Smooth muscle cell (in vitro differentiated cells): ENCODE measurements around the gene LCP2. TPM values are rescaled to one million over a fixed set of nuclear protein-coding genes. Genes with fewer than 3 reads are reported as not detected.

Experiments
- DNase-seq: peaks from one replicate; lab custom pipeline; 2025; ENCODE audit not compliant: unreplicated experiment; lab: John Stamatoyannopoulos, UW
- H2AFZ ChIP-seq: fragments of 200-600 bp; sonication (generic); 2 replicates; pipeline ENCODE4 v1.6.0; 2016; ENCODE audit warnings: antibody characterized with exemption, low read depth, mild to moderate bottlenecking
- H3F3A ChIP-seq: fragments of 200-600 bp; sonication (generic); 2 replicates; pipeline ENCODE4 v1.6.0; 2017; ENCODE audit warnings: antibody characterized with exemption, low read depth
- H3K27ac ChIP-seq: fragments of 200-600 bp; sonication (generic); 2 replicates; pipeline ENCODE4 v1.5.1; 2016; ENCODE audit warnings: low read depth, mild to moderate bottlenecking
- H3K27me3 ChIP-seq: fragments of 200-600 bp; sonication (generic); 2 replicates; pipeline ENCODE4 v1.6.1; 2016; ENCODE audit warnings: low read depth, mild to moderate bottlenecking
- H3K36me3 ChIP-seq: fragments of 200-600 bp; sonication (generic); 2 replicates; pipeline ENCODE4 v1.5.1; 2016; ENCODE audit warnings: low read depth
- H3K4me1 ChIP-seq: fragments of 200-600 bp; sonication (generic); 2 replicates; pipeline ENCODE4 v1.5.1; 2016; ENCODE audit warnings: low read depth
- H3K4me2 ChIP-seq: fragments of 200-600 bp; sonication (generic); 2 replicates; pipeline ENCODE4 v1.6.0; 2016; ENCODE audit warnings: mild to moderate bottlenecking
- H3K4me3 ChIP-seq: fragments of 200-600 bp; sonication (generic); 2 replicates; pipeline ENCODE4 v1.5.1; 2016; ENCODE audit warnings: mild to moderate bottlenecking
- H3K79me2 ChIP-seq: fragments of 200-600 bp; sonication (generic); 2 replicates; pipeline ENCODE4 v1.6.0; 2016; ENCODE audit warnings: low read depth, mild to moderate bottlenecking
- H3K9ac ChIP-seq: fragments of 200-600 bp; sonication (generic); 2 replicates; pipeline ENCODE4 v1.6.0; 2016; ENCODE audit warnings: low read depth
- H3K9me3 ChIP-seq: fragments of 200-600 bp; sonication (generic); replicated peaks from 2 replicates; pipeline ENCODE4 v1.5.1; 2016; ENCODE audit warnings: low read depth
- H4K20me1 ChIP-seq: fragments of 200-600 bp; sonication (generic); 2 replicates; pipeline ENCODE4 v1.6.0; 2016; ENCODE audit warnings: low read depth
- WGBS: methylation state at CpG from one replicate; pipeline ENCODE4 v1.1.7; 2016; ENCODE audit warnings: low lambda C conversion rate; 5-methylcytosine and 5-hydroxymethylcytosine counted together
- polyA plus RNA-seq: library from polyadenylated mRNA; unstranded; fragments of >200 nt; fragmentation: Nextera tagmentation; extraction: Ambion mirVana; gene quantifications from 2 replicates; pipeline ENCODE4 v1.2.1, GENCODE V29; 2016
- total RNA-seq: library from RNA; depleted of rRNA; stranded (reverse); fragments of >200 nt; gene quantifications from 2 replicates; pipeline ENCODE4 v1.2.3, GENCODE V29; 2014
- TF ChIP-seq, protein P1 (sequence below): fragments of 200-600 bp; sonication (generic); IDR thresholded peaks from 2 replicates; pipeline ENCODE4 v1.5.1; 2017; ENCODE audit warnings: borderline replicate concordance, mild to moderate bottlenecking, antibody characterized with exemption; ENCODE audit not compliant: insufficient read depth, poor library complexity, severe bottlenecking

The LCP2 gene
- total and polyA plus RNA-seq, 2 experiments from 2014 or later = 0.45 to 2.7 TPM

DNA sequence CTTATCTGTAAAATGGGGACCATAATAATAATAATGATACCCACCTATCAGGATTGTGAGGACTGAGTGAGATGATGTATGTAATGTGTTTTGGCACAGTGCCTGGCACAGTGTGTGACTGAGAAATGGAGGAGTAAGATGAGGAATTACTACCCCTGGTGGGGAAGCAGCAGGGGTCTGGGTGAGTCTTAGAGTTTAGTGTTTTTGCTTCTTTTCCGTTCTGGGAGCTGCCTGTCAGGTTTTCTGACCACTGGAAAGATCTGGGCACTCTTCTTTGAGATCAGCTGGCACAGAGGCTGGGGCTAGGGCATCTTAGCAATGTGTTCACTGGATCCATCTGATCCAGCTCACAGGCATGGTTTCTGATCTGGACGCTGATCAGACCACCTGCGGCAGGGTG is 8.5 kb downstream of the LCP2 start:
- Histone ChIP-seq H3K4me3 (no peak overlapping the region), H3F3A (no peaks in the 10 kb centered on the region), H3K79me2 (no peaks in the 10 kb centered on the region), H3K4me2 (no peak overlapping the region), H4K20me1 (no peaks in the 10 kb centered on the region), H3K27me3 (no peaks in the 10 kb centered on the region), H3K4me1 (no peaks in the 10 kb centered on the region), H3K27ac (no peak overlapping the region), H3K9me3 (no peaks in the 10 kb centered on the region), H3K36me3 (no peaks in the 10 kb centered on the region), H2AFZ (no peak overlapping the region), H3K9ac (no peak overlapping the region)
- TF ChIP-seq, protein P1, sequence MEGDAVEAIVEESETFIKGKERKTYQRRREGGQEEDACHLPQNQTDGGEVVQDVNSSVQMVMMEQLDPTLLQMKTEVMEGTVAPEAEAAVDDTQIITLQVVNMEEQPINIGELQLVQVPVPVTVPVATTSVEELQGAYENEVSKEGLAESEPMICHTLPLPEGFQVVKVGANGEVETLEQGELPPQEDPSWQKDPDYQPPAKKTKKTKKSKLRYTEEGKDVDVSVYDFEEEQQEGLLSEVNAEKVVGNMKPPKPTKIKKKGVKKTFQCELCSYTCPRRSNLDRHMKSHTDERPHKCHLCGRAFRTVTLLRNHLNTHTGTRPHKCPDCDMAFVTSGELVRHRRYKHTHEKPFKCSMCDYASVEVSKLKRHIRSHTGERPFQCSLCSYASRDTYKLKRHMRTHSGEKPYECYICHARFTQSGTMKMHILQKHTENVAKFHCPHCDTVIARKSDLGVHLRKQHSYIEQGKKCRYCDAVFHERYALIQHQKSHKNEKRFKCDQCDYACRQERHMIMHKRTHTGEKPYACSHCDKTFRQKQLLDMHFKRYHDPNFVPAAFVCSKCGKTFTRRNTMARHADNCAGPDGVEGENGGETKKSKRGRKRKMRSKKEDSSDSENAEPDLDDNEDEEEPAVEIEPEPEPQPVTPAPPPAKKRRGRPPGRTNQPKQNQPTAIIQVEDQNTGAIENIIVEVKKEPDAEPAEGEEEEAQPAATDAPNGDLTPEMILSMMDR = no peak
- no peak for DNase-seq
- 100% methylated on average over 3 of the region's 3 CpGs for WGBS

DNA sequence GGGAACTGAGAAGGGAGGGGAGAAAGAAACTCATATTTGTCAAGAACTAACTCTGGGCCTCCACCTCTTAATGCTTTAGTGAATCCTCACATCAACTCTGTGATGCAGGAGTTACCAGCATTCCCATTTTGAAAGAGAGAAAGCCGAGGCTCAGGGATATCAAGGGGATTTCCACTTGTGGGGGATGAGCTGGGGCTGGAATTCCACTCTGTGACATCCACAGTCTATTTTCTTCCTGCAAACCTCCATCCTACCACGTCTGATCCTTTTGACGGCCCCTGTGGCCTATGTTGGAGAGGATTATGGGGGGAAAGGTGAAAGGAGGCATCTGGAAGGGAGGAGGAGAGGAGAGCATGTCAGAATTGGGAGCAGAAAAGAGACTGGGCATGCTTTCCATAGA is 9.0 kb downstream of the LCP2 start:
- no peaks in the 10 kb centered on the region for H4K20me1 ChIP-seq
- WGBS = 48% methylated on average over 3 of the region's 3 CpGs
- no peak overlapping the region for H2AFZ ChIP-seq
- no peaks in the 10 kb centered on the region for H3K36me3 ChIP-seq
- H3K4me1 ChIP-seq = no peaks in the 10 kb centered on the region
- no peaks in the 10 kb centered on the region for H3F3A ChIP-seq
- H3K4me3 ChIP-seq = no peak overlapping the region
- no peaks in the 10 kb centered on the region for H3K27me3 ChIP-seq
- peak overlapping the region; percentile 57 for H3K27ac ChIP-seq
- DNase-seq = no peak
- H3K4me2 ChIP-seq = no peak overlapping the region
- no peaks in the 10 kb centered on the region for H3K79me2 ChIP-seq
- no peaks in the 10 kb centered on the region for H3K9me3 ChIP-seq
- TF ChIP-seq, protein P1 = no peak
- H3K9ac ChIP-seq = no peak overlapping the region

DNA sequence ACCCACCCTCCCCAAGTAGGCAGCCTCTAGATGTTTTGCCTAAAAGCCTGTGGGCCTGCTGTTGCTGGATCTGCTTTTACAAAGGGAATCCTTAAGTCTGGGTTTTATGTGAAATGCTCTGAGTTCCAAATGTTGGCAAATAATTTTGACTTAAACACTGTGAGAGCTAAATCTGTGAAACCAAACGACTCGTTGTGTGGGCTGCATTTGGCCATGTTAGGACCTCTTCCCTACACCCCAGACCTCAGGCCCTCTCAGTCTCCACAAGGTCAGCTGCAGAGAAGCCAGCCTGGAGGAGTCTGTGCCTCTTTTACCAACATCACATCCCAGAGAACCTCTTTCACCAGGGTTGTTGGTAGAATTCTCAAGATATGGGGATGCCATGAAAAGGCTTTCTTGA is 9.4 kb downstream of the LCP2 start:
- Histone ChIP-seq H3K27ac (peak overlapping the region; percentile 57), H3K36me3 (no peaks in the 10 kb centered on the region), H3K9ac (no peak overlapping the region), H3K4me2 (no peak overlapping the region), H3K4me3 (no peak overlapping the region), H3F3A (no peaks in the 10 kb centered on the region), H3K9me3 (no peaks in the 10 kb centered on the region), H3K27me3 (no peaks in the 10 kb centered on the region), H3K79me2 (no peaks in the 10 kb centered on the region), H3K4me1 (no peaks in the 10 kb centered on the region), H4K20me1 (no peaks in the 10 kb centered on the region), H2AFZ (no peak overlapping the region)
- TF ChIP-seq, protein P1 = no peak
- 78% methylated on average over 2 of the region's 2 CpGs for WGBS
- no peak for DNase-seq

DNA sequence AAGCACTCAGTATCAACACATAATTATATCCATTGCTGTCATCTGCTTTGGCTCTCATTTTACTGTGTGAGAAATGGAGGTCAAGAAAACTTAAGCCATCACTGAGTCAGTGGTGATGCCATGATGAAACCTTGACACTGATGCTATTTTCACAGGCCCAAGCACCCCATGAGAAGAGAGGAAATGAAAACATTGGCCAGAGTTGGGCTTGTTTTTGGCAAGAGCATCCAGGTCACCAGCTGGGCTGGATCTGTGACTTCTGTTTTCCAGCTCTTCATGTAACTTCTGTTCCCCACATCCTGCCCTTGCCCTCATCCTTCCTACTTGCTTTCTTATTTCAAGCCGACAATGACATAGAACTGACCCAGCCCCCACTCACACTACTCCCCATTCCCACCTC is 10.0 kb downstream of the LCP2 start:
- H3K4me1 ChIP-seq = no peaks in the 10 kb centered on the region
- H3K27me3 ChIP-seq = no peaks in the 10 kb centered on the region
- TF ChIP-seq, protein P1 = no peak
- H2AFZ ChIP-seq = no peak overlapping the region
- WGBS = 100% methylated on average over 1 of the region's 1 CpG
- H3F3A ChIP-seq = no peaks in the 10 kb centered on the region
- no peak for DNase-seq
- H3K36me3 ChIP-seq = no peaks in the 10 kb centered on the region
- H3K4me2 ChIP-seq = no peak overlapping the region
- H4K20me1 ChIP-seq = no peaks in the 10 kb centered on the region
- H3K9ac ChIP-seq = no peak overlapping the region
- no peak overlapping the region for H3K27ac ChIP-seq
- no peaks in the 10 kb centered on the region for H3K9me3 ChIP-seq
- H3K4me3 ChIP-seq = no peak overlapping the region
- no peaks in the 10 kb centered on the region for H3K79me2 ChIP-seq
